Mammary epithelial cell (primary cell): ENCODE measurements around the gene FAM184B.

Source experiments
- EZH2 ChIP-seq: IDR thresholded peaks from 2 replicates; pipeline ENCODE4 v1.6.1; 2012; ENCODE audit warnings: low read length, inconsistent platforms, borderline replicate concordance
- TF ChIP-seq, protein P1 (sequence below), 2 donors: IDR thresholded peaks in 1 of 2; conservative IDR thresholded peaks in 1 of 2; 2 replicates each; pipeline ENCODE4 v1.5.1; 2011 to 2012; ENCODE audit warnings: inconsistent platforms in 2 of 2, low read length in 2 of 2, mild to moderate bottlenecking in 2 of 2, control low read depth in 1 of 2, low read depth in 1 of 2; ENCODE audit not compliant: insufficient read depth in 1 of 2; ENCODE audit errors: extremely low read depth in 1 of 2

DNA sequence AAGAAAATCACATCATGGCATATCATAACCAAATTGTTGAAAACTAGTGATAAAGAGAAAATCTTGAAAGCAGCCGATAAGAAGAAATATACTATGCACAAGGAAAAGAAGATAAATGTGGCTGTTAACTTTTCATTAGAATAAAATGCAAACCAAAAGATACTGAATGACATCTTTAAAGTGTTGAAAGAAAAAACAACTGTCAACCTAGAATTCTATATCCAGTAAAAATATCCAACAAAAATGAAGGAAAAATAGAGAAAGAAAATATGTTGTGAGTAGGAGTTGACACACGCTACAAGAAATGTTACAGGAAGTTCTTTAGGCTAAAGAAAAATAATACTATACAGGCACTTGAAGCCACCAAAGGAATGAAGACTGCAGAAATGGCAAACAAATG lies 82.0 kb downstream of the FAM184B start:
- TF ChIP-seq, protein P1, sequence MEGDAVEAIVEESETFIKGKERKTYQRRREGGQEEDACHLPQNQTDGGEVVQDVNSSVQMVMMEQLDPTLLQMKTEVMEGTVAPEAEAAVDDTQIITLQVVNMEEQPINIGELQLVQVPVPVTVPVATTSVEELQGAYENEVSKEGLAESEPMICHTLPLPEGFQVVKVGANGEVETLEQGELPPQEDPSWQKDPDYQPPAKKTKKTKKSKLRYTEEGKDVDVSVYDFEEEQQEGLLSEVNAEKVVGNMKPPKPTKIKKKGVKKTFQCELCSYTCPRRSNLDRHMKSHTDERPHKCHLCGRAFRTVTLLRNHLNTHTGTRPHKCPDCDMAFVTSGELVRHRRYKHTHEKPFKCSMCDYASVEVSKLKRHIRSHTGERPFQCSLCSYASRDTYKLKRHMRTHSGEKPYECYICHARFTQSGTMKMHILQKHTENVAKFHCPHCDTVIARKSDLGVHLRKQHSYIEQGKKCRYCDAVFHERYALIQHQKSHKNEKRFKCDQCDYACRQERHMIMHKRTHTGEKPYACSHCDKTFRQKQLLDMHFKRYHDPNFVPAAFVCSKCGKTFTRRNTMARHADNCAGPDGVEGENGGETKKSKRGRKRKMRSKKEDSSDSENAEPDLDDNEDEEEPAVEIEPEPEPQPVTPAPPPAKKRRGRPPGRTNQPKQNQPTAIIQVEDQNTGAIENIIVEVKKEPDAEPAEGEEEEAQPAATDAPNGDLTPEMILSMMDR (conservative IDR thresholded peaks at IDR 0.05 in 1 of 2, IDR thresholded peaks at IDR 0.05 in 1 of 2; ENCODE audit: extremely low read depth in 1 of 2, insufficient read depth in 1 of 2, low read depth in 1 of 2, low read length in 2 of 2) = no peak
- no peak for TF ChIP-seq EZH2
